GM12873 (cell line): Measurements from ENCODE around the gene ATXN7L1.

ENCODE experiments used
- TF ChIP-seq, protein P1 (sequence below): IDR thresholded peaks from 2 replicates; pipeline ENCODE4 v1.5.1; 2012; ENCODE audit warnings: low read depth, mild to moderate bottlenecking, moderate library complexity, low read length, control low read depth; ENCODE audit not compliant: insufficient read depth; ENCODE audit errors: missing control alignments

Gene ATXN7L1

GRCh38 chr7:105776068-105776790 is 100.2 kb downstream of the ATXN7L1 start:
- TF ChIP-seq, protein P1, sequence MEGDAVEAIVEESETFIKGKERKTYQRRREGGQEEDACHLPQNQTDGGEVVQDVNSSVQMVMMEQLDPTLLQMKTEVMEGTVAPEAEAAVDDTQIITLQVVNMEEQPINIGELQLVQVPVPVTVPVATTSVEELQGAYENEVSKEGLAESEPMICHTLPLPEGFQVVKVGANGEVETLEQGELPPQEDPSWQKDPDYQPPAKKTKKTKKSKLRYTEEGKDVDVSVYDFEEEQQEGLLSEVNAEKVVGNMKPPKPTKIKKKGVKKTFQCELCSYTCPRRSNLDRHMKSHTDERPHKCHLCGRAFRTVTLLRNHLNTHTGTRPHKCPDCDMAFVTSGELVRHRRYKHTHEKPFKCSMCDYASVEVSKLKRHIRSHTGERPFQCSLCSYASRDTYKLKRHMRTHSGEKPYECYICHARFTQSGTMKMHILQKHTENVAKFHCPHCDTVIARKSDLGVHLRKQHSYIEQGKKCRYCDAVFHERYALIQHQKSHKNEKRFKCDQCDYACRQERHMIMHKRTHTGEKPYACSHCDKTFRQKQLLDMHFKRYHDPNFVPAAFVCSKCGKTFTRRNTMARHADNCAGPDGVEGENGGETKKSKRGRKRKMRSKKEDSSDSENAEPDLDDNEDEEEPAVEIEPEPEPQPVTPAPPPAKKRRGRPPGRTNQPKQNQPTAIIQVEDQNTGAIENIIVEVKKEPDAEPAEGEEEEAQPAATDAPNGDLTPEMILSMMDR: no peak

DNA sequence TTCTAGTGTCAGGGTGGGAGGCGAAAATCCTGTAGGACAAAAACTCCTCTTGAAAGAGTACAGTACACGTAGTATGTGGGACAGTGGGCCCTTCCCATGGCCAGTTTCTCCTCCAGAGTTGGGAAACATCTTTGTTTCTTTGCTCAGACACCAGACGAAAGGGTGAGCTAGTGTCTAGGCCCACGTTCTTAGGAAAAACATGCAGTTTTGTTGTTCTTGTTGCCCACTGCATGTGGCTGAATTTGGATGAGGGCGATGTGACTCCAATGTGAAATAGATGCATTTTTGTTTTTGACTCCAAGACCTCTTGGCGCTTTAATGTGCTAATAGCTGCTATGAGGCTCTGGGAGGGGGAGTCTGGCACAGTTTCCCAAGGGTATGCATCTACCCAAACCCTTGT is 100.8 kb downstream of the ATXN7L1 start:
- TF ChIP-seq, protein P1: no peak

- TF ChIP-seq, protein P1: no peak
Measured at GRCh38 chr7:105773030-105773460, 103.4 kb downstream of the ATXN7L1 start.

DNA sequence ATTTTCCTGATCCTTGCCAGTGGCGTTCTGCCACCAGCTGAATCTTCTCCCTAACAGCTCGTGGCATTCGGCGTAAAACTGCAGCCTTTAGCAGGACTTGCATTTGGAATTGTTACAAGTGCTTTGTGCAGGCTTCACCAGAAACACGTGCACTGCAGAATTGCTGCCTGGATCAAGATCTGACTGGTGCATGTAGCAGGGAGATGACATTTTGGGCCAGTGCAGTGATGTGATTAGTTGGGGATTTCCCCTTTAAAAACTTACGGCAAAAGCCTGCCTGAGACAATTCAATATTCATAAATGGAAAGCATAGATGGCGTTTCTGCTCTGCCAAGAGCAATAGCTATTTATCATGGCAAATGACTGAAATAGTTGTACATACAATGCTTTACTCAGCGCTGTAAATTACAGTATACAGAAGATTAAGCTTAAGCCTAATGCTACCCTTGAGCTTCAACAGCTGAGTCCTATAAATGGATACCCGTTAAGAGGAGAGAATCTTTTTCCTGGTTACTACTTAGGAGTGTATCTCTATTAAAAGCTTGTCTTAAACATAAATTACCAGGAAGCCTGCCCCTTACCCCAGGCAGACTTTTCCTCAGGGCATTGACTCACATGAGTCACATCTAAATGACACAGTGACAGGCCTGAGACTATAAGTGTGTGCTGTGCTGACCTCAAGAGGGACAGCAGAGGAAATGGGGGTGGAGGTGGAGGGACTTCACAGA is 106.3 kb downstream of the ATXN7L1 start:
- TF ChIP-seq, protein P1: no peak

GRCh38 chr7:105768898-105769507 is 107.4 kb downstream of the ATXN7L1 start:
- TF ChIP-seq, protein P1: no peak

DNA sequence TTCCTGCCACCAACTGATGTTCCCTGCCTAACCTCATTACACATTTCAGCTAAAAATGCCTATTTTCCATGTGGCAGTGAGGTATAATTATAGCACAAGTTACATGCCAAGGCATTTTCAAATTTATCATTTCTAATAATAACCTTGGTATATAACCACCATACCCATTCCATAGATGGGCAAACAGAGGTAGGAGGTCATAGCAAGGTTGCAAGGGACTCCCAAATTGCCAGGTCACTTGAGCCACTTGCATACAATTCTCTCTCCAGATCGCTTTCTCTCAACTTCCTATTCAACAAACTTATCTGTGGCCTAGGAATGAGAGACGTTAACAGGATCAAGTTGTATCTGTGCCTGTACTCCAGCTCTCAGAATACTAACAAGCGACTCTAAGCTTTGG is 108.3 kb downstream of the ATXN7L1 start:
- TF ChIP-seq, protein P1: no peak

- TF ChIP-seq, protein P1: no peak
Measured at GRCh38 chr7:105766421-105767073, 109.9 kb downstream of the ATXN7L1 start.
